GM11168 (cell line): ENCODE results near the gene C4B.

Source experiments
- in situ Hi-C: fragments of 300-500 bp; cut with MboI; formaldehyde crosslinking; loops from one replicate; pipeline ENCODE4 v1.12.0; 2022; ENCODE audit warnings: low sequenced_read_pairs; ENCODE audit not compliant: unreplicated experiment

The C4B gene

GRCh38 chr6:32073613-32074012, 59.0 kb downstream of the C4B start:
- in situ Hi-C loops: loop anchor here (25.0 kb wide), 1 partner anchor 689 kb away; the partner anchor contains the start of gene HLA-DQB2

DNA sequence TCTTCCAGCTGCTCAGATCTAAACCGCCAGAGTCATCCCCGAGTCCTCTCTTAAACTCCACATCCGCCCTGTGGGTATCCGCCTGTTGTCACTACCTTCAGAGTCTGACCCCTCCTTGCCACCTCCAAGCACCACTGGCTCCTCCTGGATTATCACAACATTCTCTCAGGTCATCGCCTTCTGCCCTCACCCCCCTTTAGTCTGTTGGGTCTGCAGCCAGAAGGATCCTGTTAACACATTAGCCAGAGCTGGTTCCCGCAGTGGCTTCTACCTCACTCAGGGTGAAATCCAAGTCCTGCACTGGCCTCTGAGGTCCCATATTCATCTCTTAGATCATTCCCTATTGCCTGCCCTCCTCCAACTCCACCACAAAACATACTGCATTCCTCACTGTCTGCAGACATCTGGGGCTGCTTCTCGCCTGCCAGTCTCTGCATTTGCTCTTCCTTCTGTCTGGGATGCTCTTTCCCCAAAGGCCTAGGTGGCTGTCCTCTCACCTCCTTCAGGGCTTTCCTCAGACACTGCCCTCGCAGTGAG, 60.5 kb downstream of the C4B start:
- in situ Hi-C loops: loop anchor here (25.0 kb wide), 1 partner anchor 687 kb away; the partner anchor contains the start of gene HLA-DQB2

- in situ Hi-C loops: no loop called here
Measured at GRCh38 chr6:32075781-32076180, 61.2 kb downstream of the C4B start.

- in situ Hi-C loops: no loop called here
Measured at GRCh38 chr6:32076321-32076809, 61.8 kb downstream of the C4B start.

GRCh38 chr6:32079566-32080290, 65.1 kb downstream of the C4B start:
- in situ Hi-C loops: no loop called here

- in situ Hi-C loops: no loop called here
Measured at GRCh38 chr6:32081168-32081990, 66.8 kb downstream of the C4B start.

DNA sequence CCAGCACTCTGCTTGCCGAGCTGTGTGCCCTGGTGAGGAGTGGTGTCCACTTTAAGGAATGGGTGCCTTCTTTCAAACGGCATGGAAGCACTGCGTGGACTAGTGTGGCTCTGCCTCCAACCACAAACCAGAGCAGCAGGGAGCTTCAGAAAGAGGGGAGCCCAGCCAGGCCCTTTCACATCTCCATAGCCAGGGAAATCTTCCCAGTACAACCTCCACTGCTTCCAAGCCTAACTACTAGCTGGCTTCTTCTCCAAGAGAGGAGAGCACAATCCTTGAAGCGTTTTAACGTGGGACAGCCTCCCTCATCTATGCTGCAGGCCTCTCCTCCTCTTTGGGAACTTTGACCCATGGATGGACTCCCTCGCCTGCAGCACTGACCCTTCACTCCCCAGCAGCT, 67.9 kb downstream of the C4B start:
- in situ Hi-C loops: no loop called here

- in situ Hi-C loops: no loop called here
Measured at GRCh38 chr6:32082935-32083334, 68.3 kb downstream of the C4B start.

- in situ Hi-C loops: no loop called here
Measured at GRCh38 chr6:32083812-32084768, 69.5 kb downstream of the C4B start.

DNA sequence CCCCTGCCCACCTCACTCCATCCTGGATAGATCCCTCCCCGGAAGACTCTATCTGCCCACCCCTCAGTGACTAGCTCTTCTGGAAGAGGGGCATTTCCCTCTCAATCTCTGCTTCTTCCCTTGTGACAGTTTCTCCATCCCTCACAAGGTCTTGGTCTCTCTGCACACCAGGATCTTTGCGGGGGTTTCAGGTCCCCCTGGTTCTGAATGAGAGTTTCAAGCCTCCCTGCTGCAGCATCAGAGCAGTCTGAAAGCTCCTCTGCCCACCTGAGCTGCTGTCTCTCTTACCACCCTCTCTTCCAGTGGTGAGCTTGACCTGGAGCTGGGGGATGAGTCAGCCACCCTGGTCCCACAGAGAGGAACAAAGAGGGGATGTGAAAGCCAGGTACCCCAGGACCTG, 70.2 kb downstream of the C4B start:
- in situ Hi-C loops: no loop called here
